Stimulated activated CD8-positive, alpha-beta memory T cell treated with anti-CD3 and anti-CD28 coated beads, Interleukin-15, amount 100 ng/mL, for 4 hours (primary cell): ENCODE measurements around the gene RPS28.
"Not testable (repeated sequence)": the region's sequence is repeated elsewhere in the genome, so short reads cannot be mapped to it uniquely, and the experiment has no call there.

Experiments
- DNase-seq, 2 donors: peaks; one replicate each; pipeline ENCODE4 v3.0.0-alpha.2; 2020; ENCODE audit warnings: low read depth in 2 of 2

RPS28 gene

GRCh38 chr19:8320564-8321066 lies 681 bp upstream of the RPS28 start:
- DNase-seq = no peak

DNA sequence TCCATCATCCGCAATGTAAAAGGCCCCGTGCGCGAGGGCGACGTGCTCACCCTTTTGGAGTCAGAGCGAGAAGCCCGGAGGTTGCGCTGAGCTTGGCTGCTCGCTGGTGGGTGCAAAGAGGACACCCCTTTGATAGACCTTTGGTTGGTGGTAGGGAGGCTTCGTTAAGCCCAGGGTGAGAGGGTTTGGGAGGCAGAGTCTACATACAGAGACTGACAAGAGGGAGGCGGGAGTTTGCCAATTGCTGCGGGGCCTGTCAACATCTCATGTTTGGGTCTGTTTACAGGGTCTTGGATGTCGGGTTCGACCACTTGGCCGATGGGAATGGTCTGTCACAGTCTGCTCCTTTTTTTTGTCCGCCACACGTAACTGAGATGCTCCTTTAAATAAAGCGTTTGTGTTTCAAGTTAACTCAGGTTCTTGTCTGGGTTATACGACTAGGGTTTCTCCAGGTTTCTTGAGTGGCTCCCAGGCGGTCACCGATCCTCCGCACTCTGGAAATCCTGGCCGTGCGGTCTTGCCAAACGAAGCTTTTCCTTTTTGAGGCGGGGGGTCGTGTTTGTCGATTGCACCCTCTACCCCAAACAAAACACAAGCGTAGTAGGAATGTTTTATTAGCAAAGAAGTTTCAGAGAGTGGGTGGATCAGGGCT lies 816 bp downstream of the RPS28 start:
- no peak for DNase-seq

GRCh38 chr19:8322638-8322997 lies 1.3 kb downstream of the RPS28 start:
- DNase-seq = no peak

DNA sequence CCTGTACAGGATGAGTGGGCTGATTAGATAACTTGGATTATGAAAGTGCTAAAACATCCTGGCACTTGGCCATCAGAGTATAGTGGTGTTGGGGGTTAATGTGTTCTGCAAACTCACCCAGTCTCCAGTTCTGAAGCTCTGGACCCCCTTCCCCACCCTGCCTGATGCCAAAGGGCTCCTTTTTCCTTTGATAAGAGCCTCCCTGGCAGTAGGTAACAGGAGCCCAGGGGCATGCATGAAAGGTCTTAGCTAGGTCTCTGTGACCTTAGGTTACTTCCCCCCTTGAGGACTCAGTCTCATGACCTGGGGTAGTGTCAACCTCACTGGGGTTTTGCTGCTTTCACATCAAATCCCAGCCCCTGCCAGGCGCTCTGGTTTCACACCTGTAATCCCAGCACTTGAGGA lies 2.5 kb downstream of the RPS28 start:
- DNase-seq = no peak

DNA sequence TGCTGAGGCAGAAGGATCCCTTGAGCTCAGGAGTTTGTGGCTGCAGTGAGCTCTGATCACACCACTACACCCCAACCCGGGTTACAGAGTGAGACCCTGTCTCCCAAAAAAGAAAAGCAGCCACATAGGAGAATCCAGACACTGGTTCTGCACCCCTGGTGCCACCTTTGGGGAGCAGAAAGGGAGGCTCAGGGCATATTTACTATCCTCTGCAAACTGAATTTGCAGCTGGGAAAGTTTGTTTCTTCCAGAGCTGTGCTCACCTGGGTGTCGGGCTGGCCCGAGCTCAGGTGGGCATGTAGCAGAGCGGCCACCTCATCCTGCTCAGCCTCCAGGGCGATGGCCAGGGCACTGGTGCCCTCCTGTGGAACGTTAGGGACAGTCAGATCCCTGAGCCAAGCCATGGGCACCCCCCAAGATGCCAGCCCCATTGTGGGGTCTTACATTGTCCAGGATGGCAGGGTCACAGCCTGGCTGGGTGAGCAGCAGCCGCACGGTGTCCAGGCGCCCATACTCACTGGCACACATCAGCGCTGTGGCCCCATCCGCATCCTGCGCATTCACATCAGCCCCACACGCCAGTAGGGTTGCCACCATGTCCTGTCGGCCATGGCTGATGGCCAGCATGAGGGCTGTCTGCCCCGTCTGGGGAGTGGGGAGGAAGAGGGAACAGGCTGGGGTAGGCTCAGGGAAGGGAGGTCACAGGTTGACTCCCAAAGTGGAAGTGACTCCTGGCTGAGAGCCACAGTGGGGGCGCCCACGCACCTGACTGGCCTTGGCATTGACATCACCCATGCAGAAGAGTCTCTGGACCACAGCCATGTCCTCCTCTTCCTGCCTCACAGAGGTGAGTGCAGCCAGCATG lies 3.1 kb downstream of the RPS28 start:
- DNase-seq = no peak

- no peak for DNase-seq
Observed at GRCh38 chr19:8325454-8325853, 4.2 kb downstream of the RPS28 start.

- DNase-seq = no peak
Observed at GRCh38 chr19:8329996-8330395, 8.7 kb downstream of the RPS28 start.

DNA sequence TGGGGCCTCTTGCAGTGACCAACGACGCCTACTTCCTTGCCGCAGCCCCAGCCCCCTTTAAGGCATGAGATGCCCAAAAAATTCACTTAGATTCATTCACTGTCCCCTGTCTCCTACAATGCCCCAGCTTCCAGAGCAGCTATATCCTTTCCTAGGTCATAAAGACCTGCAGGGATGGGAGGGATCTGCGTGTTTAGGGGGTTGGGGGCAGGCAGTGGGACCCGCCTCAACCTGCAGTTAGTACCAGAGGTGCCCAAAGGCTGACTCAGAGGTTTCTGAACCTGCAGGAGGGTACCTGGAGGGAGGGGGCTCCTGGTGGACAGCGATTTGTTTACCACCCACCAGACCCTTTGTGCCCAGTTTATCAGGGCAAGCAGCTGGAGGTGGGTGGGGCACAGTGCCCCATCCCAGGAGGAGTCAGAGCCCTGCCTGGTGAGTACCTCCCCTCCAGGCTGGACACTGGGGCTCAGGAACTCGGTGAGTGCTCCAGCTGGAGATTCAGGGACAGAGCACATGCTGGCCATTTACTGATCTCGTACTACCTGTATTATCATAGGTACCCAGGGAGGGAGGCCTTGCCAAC lies 10.1 kb downstream of the RPS28 start:
- no peak for DNase-seq

GRCh38 chr19:8332976-8333766 lies 11.9 kb downstream of the RPS28 start:
- DNase-seq = no peak

GRCh38 chr19:8333767-8334457 lies 12.6 kb downstream of the RPS28 start:
- DNase-seq = no peak

GRCh38 chr19:8334458-8335342 lies 13.4 kb downstream of the RPS28 start:
- DNase-seq = no peak

DNA sequence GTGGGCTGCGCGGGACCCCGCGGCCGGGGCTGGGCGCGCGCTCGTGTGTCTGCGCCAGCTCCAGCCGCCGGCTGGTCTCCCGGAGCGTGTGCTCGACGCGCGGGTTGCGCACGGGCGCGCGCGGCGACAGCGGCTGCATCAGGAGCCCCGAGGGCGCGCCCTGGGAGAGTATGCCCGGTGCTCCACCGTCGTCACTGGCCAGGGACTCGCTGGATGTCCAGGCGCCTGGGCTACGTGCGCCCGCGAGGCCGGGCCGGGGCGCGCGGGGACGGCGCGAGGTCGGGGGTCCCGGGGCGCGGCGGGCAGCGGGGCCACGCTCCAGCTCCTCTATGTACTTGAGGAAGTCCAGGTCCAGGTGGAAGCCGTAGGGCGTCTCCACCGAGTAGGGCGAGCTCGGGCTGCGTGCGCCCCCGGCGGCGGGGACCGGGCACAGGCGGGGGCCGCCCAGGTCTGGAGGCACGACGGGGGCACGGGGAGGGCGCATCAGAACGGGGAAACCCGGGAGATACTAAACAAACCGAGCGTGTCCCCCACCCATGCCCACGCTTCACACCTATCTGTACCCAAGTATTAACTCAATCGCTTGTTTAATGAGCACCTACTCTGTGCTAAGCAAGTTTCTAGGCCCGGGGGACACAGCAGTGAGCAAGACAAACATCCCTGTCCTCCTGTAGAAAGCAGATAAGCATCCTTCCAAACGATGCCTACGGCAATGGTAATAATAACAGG lies 14.2 kb downstream of the RPS28 start:
- DNase-seq = no peak

- no peak for DNase-seq
Observed at GRCh38 chr19:8336072-8336569, 14.8 kb downstream of the RPS28 start.

DNA sequence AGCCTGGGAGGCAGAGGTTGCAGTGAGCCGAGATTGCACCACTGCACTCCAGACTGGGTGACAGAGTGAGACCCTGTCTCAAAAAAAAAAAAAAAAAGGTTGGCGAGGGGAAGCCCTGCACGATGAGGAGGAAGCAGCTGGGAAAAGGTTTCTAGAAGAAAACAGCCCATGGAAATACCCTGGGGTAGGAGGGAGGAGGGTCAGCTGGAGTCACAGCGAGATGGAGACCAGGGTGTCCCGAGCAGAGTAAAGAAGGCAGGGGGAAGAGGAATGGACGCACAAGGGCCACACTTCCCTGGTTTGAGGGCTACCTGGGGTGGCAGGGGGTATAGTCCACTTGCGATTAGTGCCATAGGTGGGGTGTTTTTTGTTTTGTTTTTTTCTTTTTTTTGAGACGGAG lies 15.4 kb downstream of the RPS28 start:
- DNase-seq = no peak

DNA sequence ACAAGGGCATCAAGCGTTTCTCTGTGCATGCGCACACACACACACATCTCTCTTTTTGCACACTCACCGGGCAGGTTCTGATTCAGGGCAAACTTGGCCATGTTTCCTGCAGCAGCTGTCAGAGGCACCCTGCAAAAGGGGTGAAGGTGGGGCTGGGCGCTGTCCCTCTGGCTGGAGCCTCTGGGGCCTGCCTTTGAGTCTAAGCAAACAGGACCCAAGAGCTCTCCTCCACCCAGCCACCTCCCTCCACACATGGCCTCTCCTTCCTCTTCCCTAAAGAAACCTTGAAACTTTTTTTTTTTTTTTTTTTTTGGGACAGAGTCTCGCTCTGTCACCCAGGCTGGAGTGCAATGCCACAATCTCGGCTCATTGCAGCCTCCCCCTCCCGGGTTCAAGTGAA lies 16.4 kb downstream of the RPS28 start:
- no peak for DNase-seq

GRCh38 chr19:8338835-8339234 lies 17.5 kb downstream of the RPS28 start:
- no peak for DNase-seq

DNA sequence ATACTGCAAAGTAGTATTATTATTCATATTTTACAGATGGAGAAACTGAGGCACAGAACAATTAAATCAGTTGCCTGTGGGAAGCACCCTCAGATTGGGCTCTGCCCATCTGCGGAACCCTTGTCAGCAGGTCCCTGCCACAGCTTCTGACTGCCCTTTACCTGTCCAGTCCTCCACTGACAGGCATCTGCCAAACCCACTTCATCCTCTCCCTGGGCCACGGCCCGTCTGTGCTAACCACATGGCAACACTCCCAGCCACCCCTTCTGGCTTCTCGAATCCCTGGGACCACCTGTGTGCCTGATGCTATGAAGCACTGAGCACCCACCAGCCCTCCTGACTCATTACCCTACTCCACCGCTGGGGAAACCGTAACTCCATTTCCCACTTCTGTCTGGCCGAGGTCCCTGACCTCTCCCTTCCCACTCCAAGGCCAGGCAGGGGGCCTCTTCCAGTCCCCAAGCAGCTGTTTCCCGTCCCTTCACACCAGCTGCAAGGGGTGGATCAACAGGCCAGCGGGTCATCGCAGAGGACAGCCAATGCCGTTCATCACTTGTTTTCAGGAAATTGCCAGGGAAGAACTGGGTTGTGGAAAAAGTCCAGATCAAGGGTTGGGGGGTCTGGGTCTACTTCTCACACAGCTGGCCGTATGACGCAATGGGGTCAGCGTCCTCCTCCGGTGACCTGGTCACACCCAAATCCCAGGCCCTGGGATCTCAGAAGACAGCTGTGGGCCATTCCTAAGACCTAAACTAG lies 19.2 kb downstream of the RPS28 start:
- DNase-seq = no peak

GRCh38 chr19:8341504-8341903 lies 20.2 kb downstream of the RPS28 start:
- DNase-seq = not testable (repeated sequence)

DNA sequence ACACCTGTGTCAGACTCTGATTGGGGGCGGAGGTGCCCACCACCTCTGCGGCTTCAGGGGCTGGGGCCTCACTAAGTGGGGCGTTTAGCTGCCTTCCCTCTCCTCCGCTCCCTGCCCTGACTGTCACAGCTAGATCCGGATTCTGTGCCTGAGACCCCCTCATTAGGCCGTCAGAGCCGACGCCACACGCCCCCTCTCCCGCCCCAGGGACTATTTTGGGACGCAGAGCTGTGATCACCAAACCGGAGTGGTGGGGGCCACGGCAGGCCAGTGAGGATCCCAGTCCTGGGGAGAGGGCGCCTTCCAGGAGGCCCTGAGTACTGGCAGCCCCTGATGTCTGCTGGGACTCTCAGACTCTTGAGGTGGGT lies 21.0 kb downstream of the RPS28 start:
- no peak for DNase-seq
